Measurements from ENCODE around the gene WWC2.

GRCh38 chr4:183364025-183364424 lies 265.0 kb downstream of the WWC2 start:
- TF ChIP-seq EZH2 (IDR thresholded peaks at IDR 0.05; ENCODE audit: borderline replicate concordance, low read depth, low read length, severe bottlenecking) (no peak), CTCF (IDR thresholded peaks at IDR 0.05; ENCODE audit: borderline replicate concordance, extremely low read depth, low read length, poor library complexity, severe bottlenecking) (no peak)
